A549 (cell line): Measurements from ENCODE around the gene NMNAT2. TPM values are rescaled to one million over a fixed set of nuclear protein-coding genes. Genes with fewer than 3 reads are reported as not detected.

ENCODE experiments used
- ATAC-seq, 2 experiments: fragments of 200-7000 bp in 1 of 2; fragments of >200 bp in 1 of 2; cut with Nextera tagmentation in 1 of 2; cut with Tn5 transposase in 1 of 2; 3 replicates each; pipeline versions ENCODE4 v1.8.0 to v1.9.1; 2018 to 2020; ENCODE audit warnings: mild to moderate bottlenecking in 1 of 2, moderate library complexity in 1 of 2
- CTCF ChIA-PET: fragments of 300-600 bp; sonication (Branson Sonifier 250); formaldehyde crosslinking; extraction: SDS; loops from one replicate; lab custom pipeline; 2021; ENCODE audit warnings: antibody characterized with exemption, inconsistent platforms; lab: Yijun Ruan, JAX
- POLR2A ChIA-PET: fragments of 350-600 bp; formaldehyde crosslinking; extraction: SDS; loops from one replicate; lab custom pipeline; 2021; ENCODE audit warnings: antibody characterized with exemption, inconsistent platforms; lab: Yijun Ruan, JAX
- DNase-seq, 2 experiments: peaks; one replicate each; pipeline versions ENCODE4 v3.0.0 to v3.0.0-alpha.2; 2011 to 2016; ENCODE audit warnings: low read depth in 1 of 2, low spot score in 1 of 2
- FAIRE-seq: peaks from 2 replicates; lab custom pipeline; 2011; peaks lifted over from hg19 to GRCh38; lab: Jason Lieb, UNC
- H3K27ac ChIP-seq, 2 experiments: fragments of >200 bp; sonication (Bioruptor Twin); formaldehyde crosslinking; 3 replicates each; pipeline ENCODE4 v1.5.1; 2016 to 2017
- H3K4me1 ChIP-seq: fragments of >200 bp; sonication (Bioruptor Twin); formaldehyde crosslinking; 3 replicates; pipeline ENCODE4 v1.6.1; 2016
- H3K4me2 ChIP-seq: fragments of >200 bp; sonication (Bioruptor Twin); formaldehyde crosslinking; 3 replicates; pipeline ENCODE4 v1.6.1; 2016
- H3K4me3 ChIP-seq: fragments of >200 bp; sonication (Bioruptor Twin); formaldehyde crosslinking; 3 replicates; pipeline ENCODE4 v1.5.1; 2016
- H3K9me3 ChIP-seq: fragments of >200 bp; sonication (Bioruptor Twin); formaldehyde crosslinking; 3 replicates; pipeline ENCODE4 v1.6.1; 2016
- CBX8 ChIP-seq: fragments of 200-600 bp; sonication (generic); IDR thresholded peaks from 2 replicates; pipeline ENCODE4 v1.6.1; 2016
- CEBPB ChIP-seq, 2 experiments: fragments of >200 bp in 1 of 2; sonication (Bioruptor Twin) in 1 of 2; formaldehyde crosslinking in 1 of 2; IDR thresholded peaks; 2 replicates each; pipeline ENCODE4 v1.6.1; 2012 to 2016
- CHD4 ChIP-seq: fragments of 200-600 bp; sonication (generic); IDR thresholded peaks from 2 replicates; pipeline ENCODE4 v1.6.1; 2016; ENCODE audit warnings: antibody characterized with exemption, mild to moderate bottlenecking, borderline replicate concordance
- EHF ChIP-seq: fragments of 250-450 bp; sonication (Bioruptor Pico); IDR thresholded peaks from 2 replicates; pipeline ENCODE4 v1.5.0; 2020; ENCODE audit warnings: mild to moderate bottlenecking
- ESRRA ChIP-seq: fragments of 150-350 bp; IDR thresholded peaks from 2 replicates; pipeline ENCODE4 v1.6.1; 2014; ENCODE audit warnings: mild to moderate bottlenecking, low read length, borderline replicate concordance
- HDAC2 ChIP-seq: fragments of 200-600 bp; sonication (generic); IDR thresholded peaks from 2 replicates; pipeline ENCODE4 v1.6.1; 2016
- JUNB ChIP-seq: fragments of >200 bp; sonication (Bioruptor Twin); formaldehyde crosslinking; IDR thresholded peaks from 2 replicates; pipeline ENCODE4 v1.6.1; 2016
- NFE2L2 ChIP-seq: fragments of 150-350 bp; conservative IDR thresholded peaks from 2 replicates; pipeline ENCODE4 v1.6.1; 2014; ENCODE audit warnings: low read length
- NR3C1 ChIP-seq: fragments of >200 bp; sonication (Bioruptor Twin); formaldehyde crosslinking; IDR thresholded peaks from 3 replicates; pipeline ENCODE4 v1.6.1; 2017
- POLR2AphosphoS2 ChIP-seq: conservative IDR thresholded peaks from 2 replicates; pipeline ENCODE4 v1.6.1; 2012; ENCODE audit warnings: low read length, improper control_type of control experiment, inconsistent platforms
- RAD21 ChIP-seq, 2 experiments: fragments of >200 bp in 1 of 2; sonication (Bioruptor Twin) in 1 of 2; formaldehyde crosslinking in 1 of 2; IDR thresholded peaks in 1 of 2; conservative IDR thresholded peaks in 1 of 2; 2 replicates in 1 of 2; 3 replicates in 1 of 2; pipeline ENCODE4 v1.6.1; 2012 to 2018; ENCODE audit warnings: inconsistent platforms in 1 of 2
- RCOR1 ChIP-seq: fragments of 150-350 bp; IDR thresholded peaks from 2 replicates; pipeline ENCODE4 v1.6.1; 2014; ENCODE audit warnings: antibody characterized with exemption, low read length, low read depth
- SMC3 ChIP-seq: fragments of >200 bp; sonication (Bioruptor Twin); formaldehyde crosslinking; IDR thresholded peaks from 3 replicates; pipeline ENCODE4 v1.6.1; 2018; ENCODE audit warnings: inconsistent platforms
- WGBS: methylation state at CpG from one replicate; pipeline ENCODE4 v1.1.6; 2017; ENCODE audit errors: missing lambda C conversion rate; 5-methylcytosine and 5-hydroxymethylcytosine counted together
- polyA plus RNA-seq, 4 experiments: library from polyadenylated mRNA; depleted of rRNA in 3 of 4; stranded (reverse); fragments of >200 nt; fragmentation: RNase III in 1 of 4; extraction: RNeasy Plus Mini Kit Qiagen cat#74134 plus additional on column Dnase treatment in 1 of 4; gene quantifications; 2 replicates in 3 of 4; 3 replicates in 1 of 4; pipeline ENCODE4 v1.2.3, GENCODE V29; 2011 to 2017
- TF ChIP-seq, protein P1 (sequence below): fragments of >200 bp; sonication (Bioruptor Twin); formaldehyde crosslinking; IDR thresholded peaks from 3 replicates; pipeline ENCODE4 v1.5.1; 2016
- TF ChIP-seq, protein P2 (sequence below): fragments of >200 bp; sonication (Bioruptor Twin); formaldehyde crosslinking; IDR thresholded peaks from 3 replicates; pipeline ENCODE4 v1.6.1; 2016
- TF ChIP-seq, protein P3 (sequence below): fragments of >200 bp; sonication (Bioruptor Twin); formaldehyde crosslinking; IDR thresholded peaks from 2 replicates; pipeline ENCODE4 v1.6.1; 2016

The NMNAT2 gene
- polyA plus RNA-seq, 2 of the 4 experiments (the other 2 are of a cell fraction) = 0.16 to 0.63 TPM

DNA sequence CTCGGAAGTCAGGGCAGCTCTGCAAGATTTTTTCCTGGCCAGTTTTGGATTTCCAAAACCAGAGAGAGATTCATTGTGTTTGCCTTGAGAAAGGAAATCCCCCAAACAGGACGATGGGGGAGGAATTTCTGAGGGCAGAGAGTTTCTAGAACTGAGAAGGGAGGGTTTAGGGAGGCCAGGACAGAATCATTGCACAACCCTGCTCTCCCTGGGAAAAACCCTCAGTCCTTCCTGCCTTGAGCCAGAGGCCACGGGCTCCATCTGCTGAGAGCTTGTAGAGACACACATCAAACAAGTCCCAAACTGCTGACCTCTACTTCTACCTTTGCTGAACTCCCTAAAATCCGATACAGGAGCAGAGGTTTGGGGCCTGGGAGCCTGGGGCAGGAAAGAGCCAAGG lies 99.7 kb downstream of the NMNAT2 start:
- 0 out of 3 replicates have a peak overlapping the region, but pooled peaks have one; percentile 25 for H3K4me2 ChIP-seq
- ATAC-seq (peak; percentile 97 to 99), FAIRE-seq (no peak), DNase-seq (peak; percentile 48 to 77)
- H3K27ac ChIP-seq = peak overlapping the region in 1 of 2 experiments; percentile 44; a peak in 2 of 6 replicates
- no peak overlapping the region for H3K4me3 ChIP-seq
- ChIA-PET POLR2A (interaction anchor here (1.0 kb wide), 1 partner anchor 356 kb away, joined by 3 read pairs; no protein-coding TSS in a partner anchor), CTCF (interaction anchor here (1.0 to 8.0 kb wide), 24 partner anchors 8 to 717 kb away, joined by 3 to 64 read pairs (median 4); no protein-coding TSS in a partner anchor)
- TF ChIP-seq RAD21 (conservative IDR thresholded peaks at IDR 0.05 in 1 of 2, IDR thresholded peaks at IDR 0.05 in 1 of 2) (peak; percentile 72 to 78), CEBPB (IDR thresholded peaks at IDR 0.05) (peak; percentile 83 to 93), ESRRA (no peak), NR3C1 (no peak), SMC3 (peak; percentile 67)
- TF ChIP-seq, protein P1, sequence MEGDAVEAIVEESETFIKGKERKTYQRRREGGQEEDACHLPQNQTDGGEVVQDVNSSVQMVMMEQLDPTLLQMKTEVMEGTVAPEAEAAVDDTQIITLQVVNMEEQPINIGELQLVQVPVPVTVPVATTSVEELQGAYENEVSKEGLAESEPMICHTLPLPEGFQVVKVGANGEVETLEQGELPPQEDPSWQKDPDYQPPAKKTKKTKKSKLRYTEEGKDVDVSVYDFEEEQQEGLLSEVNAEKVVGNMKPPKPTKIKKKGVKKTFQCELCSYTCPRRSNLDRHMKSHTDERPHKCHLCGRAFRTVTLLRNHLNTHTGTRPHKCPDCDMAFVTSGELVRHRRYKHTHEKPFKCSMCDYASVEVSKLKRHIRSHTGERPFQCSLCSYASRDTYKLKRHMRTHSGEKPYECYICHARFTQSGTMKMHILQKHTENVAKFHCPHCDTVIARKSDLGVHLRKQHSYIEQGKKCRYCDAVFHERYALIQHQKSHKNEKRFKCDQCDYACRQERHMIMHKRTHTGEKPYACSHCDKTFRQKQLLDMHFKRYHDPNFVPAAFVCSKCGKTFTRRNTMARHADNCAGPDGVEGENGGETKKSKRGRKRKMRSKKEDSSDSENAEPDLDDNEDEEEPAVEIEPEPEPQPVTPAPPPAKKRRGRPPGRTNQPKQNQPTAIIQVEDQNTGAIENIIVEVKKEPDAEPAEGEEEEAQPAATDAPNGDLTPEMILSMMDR = peak; percentile 49
- peaks cover 9% of the 10 kb centered on the region; the same call in 2 of the 3 replicates for H3K4me1 ChIP-seq
- WGBS = 32% methylated on average over 4 of the region's 4 CpGs
- H3K9me3 ChIP-seq = no peaks in the 10 kb centered on the region

DNA sequence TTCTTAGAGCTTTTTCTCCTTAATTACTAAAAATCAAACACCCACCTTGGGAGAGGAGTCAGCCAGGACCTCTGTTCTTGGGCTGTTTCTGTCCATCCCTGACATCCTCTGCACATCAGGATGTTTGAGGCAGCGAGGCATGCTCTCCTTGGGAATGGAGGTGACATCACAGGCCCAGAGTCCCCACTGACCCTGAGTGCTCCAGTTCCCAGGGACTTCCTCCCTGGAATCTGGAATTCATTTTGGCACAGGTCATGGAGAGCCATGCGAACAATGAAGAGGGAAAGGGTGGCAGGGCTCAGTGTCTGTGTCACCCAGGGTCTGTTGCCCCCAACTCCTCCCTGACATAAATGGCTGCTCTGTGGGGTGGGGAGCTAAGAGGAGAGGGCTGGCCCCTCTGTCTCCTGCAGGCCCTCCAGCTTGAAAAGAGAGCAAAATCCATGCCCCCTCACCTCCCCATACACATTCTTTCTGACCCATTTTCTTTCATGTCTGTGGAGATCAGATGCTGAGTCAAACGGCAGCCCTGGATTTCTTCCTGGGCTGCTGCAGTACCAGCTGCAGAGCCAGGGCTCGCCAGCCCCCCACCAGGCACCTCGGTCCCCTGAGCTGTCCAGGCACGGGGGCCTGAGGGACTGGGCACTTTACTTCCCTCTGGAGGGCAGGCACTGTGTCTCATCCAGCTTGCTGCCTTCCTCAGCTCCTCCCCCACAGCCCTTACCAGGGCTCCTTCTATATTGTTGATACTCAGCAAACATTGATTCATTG lies 102.0 kb downstream of the NMNAT2 start:
- CTCF ChIA-PET = interaction anchor here (0.6 to 8.0 kb wide), 4 partner anchors 9 to 1287 kb away, joined by 3 to 64 read pairs (median 3); no protein-coding TSS in a partner anchor
- H3K4me1 ChIP-seq = peaks cover 9% of the 10 kb centered on the region; the same call in 2 of the 3 replicates
- H3K9me3 ChIP-seq = no peaks in the 10 kb centered on the region
- TF ChIP-seq EHF (no peak), RAD21 (conservative IDR thresholded peaks at IDR 0.05 in 1 of 2, IDR thresholded peaks at IDR 0.05 in 1 of 2) (no peak), HDAC2 (no peak), RCOR1 (no peak), NFE2L2 (no peak), CHD4 (no peak)
- TF ChIP-seq, protein P2, sequence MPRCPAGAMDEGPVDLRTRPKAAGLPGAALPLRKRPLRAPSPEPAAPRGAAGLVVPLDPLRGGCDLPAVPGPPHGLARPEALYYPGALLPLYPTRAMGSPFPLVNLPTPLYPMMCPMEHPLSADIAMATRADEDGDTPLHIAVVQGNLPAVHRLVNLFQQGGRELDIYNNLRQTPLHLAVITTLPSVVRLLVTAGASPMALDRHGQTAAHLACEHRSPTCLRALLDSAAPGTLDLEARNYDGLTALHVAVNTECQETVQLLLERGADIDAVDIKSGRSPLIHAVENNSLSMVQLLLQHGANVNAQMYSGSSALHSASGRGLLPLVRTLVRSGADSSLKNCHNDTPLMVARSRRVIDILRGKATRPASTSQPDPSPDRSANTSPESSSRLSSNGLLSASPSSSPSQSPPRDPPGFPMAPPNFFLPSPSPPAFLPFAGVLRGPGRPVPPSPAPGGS = no peak
- H3K4me3 ChIP-seq = no peak overlapping the region
- FAIRE-seq (no peak), DNase-seq (no peak), ATAC-seq (no peak)
- no peak overlapping the region for H3K4me2 ChIP-seq
- POLR2A ChIA-PET = no interaction called here
- whole genome bisulfite sequencing = 53% methylated on average over 6 of the region's 6 CpGs
- no peak overlapping the region for H3K27ac ChIP-seq

DNA sequence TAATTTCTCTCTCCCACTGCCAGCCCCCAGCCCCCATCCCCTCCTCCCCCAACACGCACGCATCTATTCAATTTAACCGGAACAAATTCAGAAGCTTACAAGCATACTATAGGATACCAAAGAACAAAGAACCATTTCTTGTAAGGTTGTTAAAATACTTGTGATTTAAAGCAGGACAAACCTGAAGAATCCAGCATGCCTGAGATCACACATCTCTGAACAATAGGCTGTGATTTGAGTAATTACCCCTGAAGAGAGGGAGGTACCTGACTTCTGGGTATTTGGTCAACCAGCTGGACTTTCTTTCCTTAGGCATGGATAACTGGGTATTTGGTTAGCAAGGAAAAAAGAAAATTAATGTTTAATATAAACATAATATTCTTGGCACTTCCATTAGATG lies 105.1 kb downstream of the NMNAT2 start:
- Histone ChIP-seq H3K9me3 (no peaks in the 10 kb centered on the region), H3K4me1 (peaks cover 1% of the 10 kb centered on the region; the same call in 2 of the 3 replicates), H3K4me3 (no peak overlapping the region), H3K4me2 (no peak overlapping the region), H3K27ac (no peak overlapping the region)
- no peak for TF ChIP-seq CBX8
- no peak for TF ChIP-seq POLR2AphosphoS2
- TF ChIP-seq JUNB = no peak
- TF ChIP-seq, protein P3, sequence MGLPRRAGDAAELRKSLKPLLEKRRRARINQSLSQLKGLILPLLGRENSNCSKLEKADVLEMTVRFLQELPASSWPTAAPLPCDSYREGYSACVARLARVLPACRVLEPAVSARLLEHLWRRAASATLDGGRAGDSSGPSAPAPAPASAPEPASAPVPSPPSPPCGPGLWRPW = no peak
- CTCF ChIA-PET = interaction anchor here (8.0 kb wide), 1 partner anchor 32 kb away, joined by 64 read pairs; no protein-coding TSS in a partner anchor
- FAIRE-seq (no peak), DNase-seq (no peak), ATAC-seq (no peak)
- POLR2A ChIA-PET = no interaction called here
- WGBS = 94% methylated on average over 3 of the region's 3 CpGs
